Loucy (cell line): Measurements from ENCODE around the gene EGFLAM.
"Not testable (repeated sequence)": the region's sequence is repeated elsewhere in the genome, so short reads cannot be mapped to it uniquely, and the experiment has no call there.

ENCODE experiments used
- CTCF ChIP-seq: fragments of 200-600 bp; sonication (generic); conservative IDR thresholded peaks from 2 replicates; pipeline ENCODE4 v1.5.1; 2014; ENCODE audit warnings: mild to moderate bottlenecking, antibody characterized with exemption, low read length
- EZH2phosphoT487 ChIP-seq: fragments of 200-600 bp; IDR thresholded peaks from 2 replicates; pipeline ENCODE4 v1.6.1; 2018; ENCODE audit warnings: antibody characterized with exemption, mild to moderate bottlenecking, moderate library complexity, borderline replicate concordance

DNA sequence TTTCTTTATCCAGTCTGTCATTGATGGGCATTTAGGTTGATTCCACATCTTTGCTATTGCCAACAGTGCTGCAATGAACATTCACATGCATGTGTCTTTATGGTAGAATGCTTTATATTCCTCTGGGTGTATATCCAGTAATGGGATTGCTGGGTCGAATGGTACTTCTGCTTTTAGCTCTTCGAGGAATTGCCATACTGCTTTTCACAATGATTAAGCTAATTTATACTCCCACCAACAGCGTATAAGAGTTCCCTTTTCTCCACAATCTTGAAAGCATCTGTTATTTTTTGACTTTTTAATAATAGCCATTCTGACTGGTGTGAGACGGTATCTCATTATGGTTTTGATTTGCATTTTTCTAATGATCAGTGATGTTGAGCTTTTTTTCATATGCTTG, 74.8 kb downstream of the EGFLAM start:
- TF ChIP-seq CTCF, EZH2phosphoT487: not testable (repeated sequence)
